Measurements from ENCODE around the gene TTLL7.

Gene TTLL7

GRCh38 chr1:83932281-83932680 is 66.7 kb downstream of the TTLL7 start:
- H3K4me2 ChIP-seq (ENCODE audit: low read length) = no peak overlapping the region
- H3F3A ChIP-seq (ENCODE audit: insufficient read depth, low read length) = no peaks in the 10 kb centered on the region
- H4K20me1 ChIP-seq (ENCODE audit: insufficient read depth, low read length) = no peaks in the 10 kb centered on the region
- TF ChIP-seq CTCF (IDR thresholded peaks at IDR 0.05; ENCODE audit: low read length) (no peak), EZH2 (IDR thresholded peaks at IDR 0.05; ENCODE audit: borderline replicate concordance, low read length) (no peak)
- no peaks in the 10 kb centered on the region for H3K79me2 ChIP-seq (ENCODE audit: insufficient read depth, low read length)
- H3K27me3 ChIP-seq (ENCODE audit: insufficient read depth, low read length) = no peaks in the 10 kb centered on the region
- no peak overlapping the region for H3K27ac ChIP-seq (ENCODE audit: low read depth, low read length, poor library complexity, severe bottlenecking)
- H3K9me3 ChIP-seq (ENCODE audit: low read length) = no peaks in the 10 kb centered on the region
- no peaks in the 10 kb centered on the region for H3K4me1 ChIP-seq (ENCODE audit: insufficient read depth, low read length, severe bottlenecking)
- H2AFZ ChIP-seq (ENCODE audit: low read length) = no peak overlapping the region
- H3K4me3 ChIP-seq (ENCODE audit: low read depth, low read length, poor library complexity, severe bottlenecking) = no peak overlapping the region
- no peak overlapping the region for H3K9ac ChIP-seq (ENCODE audit: low read length)
- no peaks in the 10 kb centered on the region for H3K36me3 ChIP-seq (ENCODE audit: insufficient read depth, low read length)
- H3K9me2 ChIP-seq (ENCODE audit: low read depth, low read length) = no peaks in the 10 kb centered on the region

DNA sequence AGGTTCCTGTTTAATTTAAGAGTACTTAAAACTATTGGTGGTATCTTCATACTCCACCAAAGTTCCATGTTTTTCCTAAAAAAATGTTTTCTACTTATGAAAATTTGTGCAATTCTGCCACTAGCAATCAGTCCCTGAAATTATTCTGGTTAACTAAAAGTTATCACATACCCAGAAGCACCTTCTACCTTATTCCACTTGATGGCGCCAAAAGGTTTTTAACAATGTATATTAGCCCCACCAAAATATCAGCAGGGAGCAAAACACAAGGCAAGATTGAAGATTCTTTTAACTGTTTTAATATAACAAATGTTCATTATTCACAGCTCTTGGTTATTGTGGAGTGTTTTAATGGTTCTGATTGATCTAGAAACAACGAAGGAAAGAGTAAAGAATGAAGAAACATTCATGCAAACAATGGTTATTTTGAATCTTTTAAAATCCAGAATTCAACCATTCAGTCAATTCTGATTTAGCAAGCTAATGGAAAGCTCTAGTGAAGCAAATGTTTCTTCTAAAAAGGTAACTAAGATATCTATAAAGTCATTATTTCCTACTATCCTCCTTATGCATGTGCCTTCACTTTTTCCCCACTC is 67.2 kb downstream of the TTLL7 start:
- no peak overlapping the region for H3K9ac ChIP-seq (ENCODE audit: low read length)
- no peak overlapping the region for H3K4me2 ChIP-seq (ENCODE audit: low read length)
- H3K79me2 ChIP-seq (ENCODE audit: insufficient read depth, low read length) = no peaks in the 10 kb centered on the region
- H3K4me1 ChIP-seq (ENCODE audit: insufficient read depth, low read length, severe bottlenecking) = no peaks in the 10 kb centered on the region
- peak; percentile 89 for TF ChIP-seq CTCF (IDR thresholded peaks at IDR 0.05; ENCODE audit: low read length)
- TF ChIP-seq EZH2 (IDR thresholded peaks at IDR 0.05; ENCODE audit: borderline replicate concordance, low read length) = no peak
- H4K20me1 ChIP-seq (ENCODE audit: insufficient read depth, low read length) = no peaks in the 10 kb centered on the region
- H3F3A ChIP-seq (ENCODE audit: insufficient read depth, low read length) = no peaks in the 10 kb centered on the region
- no peak overlapping the region for H3K27ac ChIP-seq (ENCODE audit: low read depth, low read length, poor library complexity, severe bottlenecking)
- no peaks in the 10 kb centered on the region for H3K9me2 ChIP-seq (ENCODE audit: low read depth, low read length)
- H2AFZ ChIP-seq (ENCODE audit: low read length) = no peak overlapping the region
- H3K36me3 ChIP-seq (ENCODE audit: insufficient read depth, low read length) = no peaks in the 10 kb centered on the region
- no peak overlapping the region for H3K4me3 ChIP-seq (ENCODE audit: low read depth, low read length, poor library complexity, severe bottlenecking)
- H3K27me3 ChIP-seq (ENCODE audit: insufficient read depth, low read length) = no peaks in the 10 kb centered on the region
- no peaks in the 10 kb centered on the region for H3K9me3 ChIP-seq (ENCODE audit: low read length)

- no peak overlapping the region for H3K4me2 ChIP-seq (ENCODE audit: low read length)
- H2AFZ ChIP-seq (ENCODE audit: low read length) = no peak overlapping the region
- no peak for TF ChIP-seq CTCF (IDR thresholded peaks at IDR 0.05; ENCODE audit: low read length)
- TF ChIP-seq EZH2 (IDR thresholded peaks at IDR 0.05; ENCODE audit: borderline replicate concordance, low read length) = no peak
- no peaks in the 10 kb centered on the region for H3K36me3 ChIP-seq (ENCODE audit: insufficient read depth, low read length)
- no peaks in the 10 kb centered on the region for H3K79me2 ChIP-seq (ENCODE audit: insufficient read depth, low read length)
- H3K9me3 ChIP-seq (ENCODE audit: low read length) = no peaks in the 10 kb centered on the region
- H3K27ac ChIP-seq (ENCODE audit: low read depth, low read length, poor library complexity, severe bottlenecking) = no peak overlapping the region
- H3K4me1 ChIP-seq (ENCODE audit: insufficient read depth, low read length, severe bottlenecking) = no peaks in the 10 kb centered on the region
- H3K9ac ChIP-seq (ENCODE audit: low read length) = no peak overlapping the region
- H4K20me1 ChIP-seq (ENCODE audit: insufficient read depth, low read length) = no peaks in the 10 kb centered on the region
- no peaks in the 10 kb centered on the region for H3K27me3 ChIP-seq (ENCODE audit: insufficient read depth, low read length)
- H3K9me2 ChIP-seq (ENCODE audit: low read depth, low read length) = no peaks in the 10 kb centered on the region
- H3K4me3 ChIP-seq (ENCODE audit: low read depth, low read length, poor library complexity, severe bottlenecking) = no peak overlapping the region
- H3F3A ChIP-seq (ENCODE audit: insufficient read depth, low read length) = no peaks in the 10 kb centered on the region
Observed at GRCh38 chr1:83929184-83929583, 69.7 kb downstream of the TTLL7 start.
